ENCODE data around the gene ASXL1. TPM values are rescaled to one million over a fixed set of nuclear protein-coding genes. Genes with fewer than 3 reads are reported as not detected.
"Not testable (repeated sequence)": the region's sequence is repeated elsewhere in the genome, so short reads cannot be mapped to it uniquely, and the experiment has no call there.

Gene ASXL1
- total RNA-seq, 4 donors from 2014 or later, result 43.5 to 79.8 (median 58.4) TPM

DNA sequence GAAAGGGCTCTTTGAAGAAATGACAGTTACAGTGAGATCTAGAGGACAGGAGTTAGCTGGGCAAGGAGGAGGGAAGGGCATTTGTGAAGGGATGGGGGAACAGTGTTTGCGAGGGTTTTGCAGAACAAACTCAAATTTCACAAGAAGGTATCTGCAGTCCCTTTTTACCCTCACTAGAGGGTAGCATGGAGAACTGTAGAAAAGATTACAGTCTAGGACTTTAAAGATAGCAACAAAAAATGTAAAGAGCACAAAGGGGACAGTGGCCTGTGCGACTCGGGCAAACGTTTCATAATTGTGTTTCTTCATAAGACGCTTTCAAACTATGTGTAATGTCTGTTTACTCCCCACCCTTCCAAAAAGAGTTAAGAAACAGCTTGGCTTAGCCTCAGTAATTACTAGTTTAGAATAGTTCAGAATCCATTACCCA lies 21.2 kb upstream of the ASXL1 start:
- H3K9me3 ChIP-seq, result no peaks in the 10 kb centered on the region
- H3K36me3 ChIP-seq, result peaks cover 0 to 25% of the 10 kb centered on the region in 2 donors
- H3K4me3 ChIP-seq, result no peak overlapping the region
- H3K4me1 ChIP-seq, result no peaks in the 10 kb centered on the region
- no peaks in the 10 kb centered on the region for H3K27me3 ChIP-seq
- no peak for TF ChIP-seq POLR2AphosphoS5 (IDR thresholded peaks at IDR 0.05)
- TF ChIP-seq EP300 (IDR thresholded peaks at IDR 0.05), result no peak
- TF ChIP-seq, protein P1, sequence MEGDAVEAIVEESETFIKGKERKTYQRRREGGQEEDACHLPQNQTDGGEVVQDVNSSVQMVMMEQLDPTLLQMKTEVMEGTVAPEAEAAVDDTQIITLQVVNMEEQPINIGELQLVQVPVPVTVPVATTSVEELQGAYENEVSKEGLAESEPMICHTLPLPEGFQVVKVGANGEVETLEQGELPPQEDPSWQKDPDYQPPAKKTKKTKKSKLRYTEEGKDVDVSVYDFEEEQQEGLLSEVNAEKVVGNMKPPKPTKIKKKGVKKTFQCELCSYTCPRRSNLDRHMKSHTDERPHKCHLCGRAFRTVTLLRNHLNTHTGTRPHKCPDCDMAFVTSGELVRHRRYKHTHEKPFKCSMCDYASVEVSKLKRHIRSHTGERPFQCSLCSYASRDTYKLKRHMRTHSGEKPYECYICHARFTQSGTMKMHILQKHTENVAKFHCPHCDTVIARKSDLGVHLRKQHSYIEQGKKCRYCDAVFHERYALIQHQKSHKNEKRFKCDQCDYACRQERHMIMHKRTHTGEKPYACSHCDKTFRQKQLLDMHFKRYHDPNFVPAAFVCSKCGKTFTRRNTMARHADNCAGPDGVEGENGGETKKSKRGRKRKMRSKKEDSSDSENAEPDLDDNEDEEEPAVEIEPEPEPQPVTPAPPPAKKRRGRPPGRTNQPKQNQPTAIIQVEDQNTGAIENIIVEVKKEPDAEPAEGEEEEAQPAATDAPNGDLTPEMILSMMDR (IDR thresholded peaks at IDR 0.05), result peak in 3 of 4 experiments; percentile 43 to 65 (median 62)
- no peak for TF ChIP-seq POLR2A (IDR thresholded peaks at IDR 0.05)
- 19 to 25% methylated on average over 5 of the region's 5 CpGs for WGBS, 2 donors (ENCODE audit: low coverage in 1 of 2)
- peak; percentile 48 for ATAC-seq
- no peak overlapping the region for H3K27ac ChIP-seq

DNA sequence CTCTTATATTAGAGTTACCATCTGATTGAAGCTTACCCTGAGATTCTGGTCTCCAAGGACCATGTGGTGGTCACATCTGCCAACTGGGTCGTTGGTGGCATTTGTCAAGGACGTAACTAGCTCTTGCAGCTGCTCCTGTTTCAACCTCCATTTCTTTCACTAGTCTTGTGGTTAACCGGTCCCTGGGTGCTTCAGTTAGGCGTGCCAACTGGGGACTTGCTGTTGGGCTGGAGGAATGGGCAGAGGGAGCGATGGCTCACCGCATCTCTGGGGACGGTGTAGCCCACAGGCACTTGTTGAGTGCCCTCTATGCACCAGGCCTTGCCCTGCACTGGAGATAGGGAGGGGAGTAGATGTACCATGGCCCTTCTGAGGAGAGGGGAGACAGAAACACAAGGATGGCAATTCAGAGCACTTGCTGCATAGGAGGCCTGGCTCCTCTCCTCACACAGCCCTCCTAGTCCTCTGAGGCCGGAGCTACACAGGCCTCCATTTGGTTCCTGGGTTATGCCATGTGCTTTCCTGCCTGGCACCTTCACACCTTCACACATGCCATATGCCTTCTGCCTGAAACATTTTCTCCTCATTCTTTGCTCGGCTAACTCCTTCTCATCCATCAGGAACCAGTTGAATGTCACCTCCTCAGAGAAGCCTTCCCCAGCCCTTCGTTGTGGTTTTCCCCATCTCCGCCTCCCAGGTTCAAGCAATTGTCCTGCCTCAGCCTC lies 20.0 kb upstream of the ASXL1 start:
- TF ChIP-seq, protein P1 (IDR thresholded peaks at IDR 0.05), result no peak
- TF ChIP-seq POLR2AphosphoS5 (IDR thresholded peaks at IDR 0.05), result no peak
- TF ChIP-seq POLR2A (IDR thresholded peaks at IDR 0.05), result no peak
- TF ChIP-seq EP300 (IDR thresholded peaks at IDR 0.05), result no peak
- WGBS, 2 donors (ENCODE audit: low coverage in 1 of 2), result 84 to 86% methylated on average over 3 to 5 of the region's 11 CpGs
- ATAC-seq, result no peak
- peaks cover 0 to 13% of the 10 kb centered on the region in 2 donors for H3K36me3 ChIP-seq
- no peaks in the 10 kb centered on the region for H3K9me3 ChIP-seq
- H3K27me3 ChIP-seq, result no peaks in the 10 kb centered on the region
- H3K4me1 ChIP-seq, result no peaks in the 10 kb centered on the region
- H3K27ac ChIP-seq, result no peak overlapping the region
- no peak overlapping the region for H3K4me3 ChIP-seq

DNA sequence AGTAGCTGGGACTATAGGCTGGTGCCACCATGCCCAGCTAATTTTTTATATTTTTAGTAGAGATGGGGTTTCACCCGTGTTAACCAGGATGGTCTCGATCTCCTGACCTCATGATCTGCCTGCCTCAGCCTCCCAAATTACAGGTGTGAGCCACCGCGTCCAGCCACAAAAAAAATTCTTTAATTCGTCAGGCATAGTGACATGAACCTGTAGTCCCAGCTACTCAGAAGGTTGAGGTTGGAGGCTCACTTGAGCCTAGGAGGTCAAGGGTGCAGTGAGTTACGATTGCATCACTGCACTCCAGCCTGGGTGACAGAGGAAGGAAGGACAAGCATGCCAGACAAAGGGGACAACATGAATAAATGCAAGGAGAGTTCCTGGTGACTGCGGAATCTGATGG lies 19.5 kb upstream of the ASXL1 start:
- no peak for ATAC-seq
- WGBS, 2 donors (ENCODE audit: low coverage in 1 of 2), result 82 to 100% methylated on average over 2 to 7 of the region's 7 CpGs
- no peak overlapping the region for H3K4me3 ChIP-seq
- no peaks in the 10 kb centered on the region for H3K27me3 ChIP-seq
- H3K9me3 ChIP-seq, result no peaks in the 10 kb centered on the region
- no peaks in the 10 kb centered on the region for H3K4me1 ChIP-seq
- peaks cover 0 to 9% of the 10 kb centered on the region in 2 donors for H3K36me3 ChIP-seq
- no peak overlapping the region for H3K27ac ChIP-seq
- no peak for TF ChIP-seq POLR2A (IDR thresholded peaks at IDR 0.05)
- no peak for TF ChIP-seq EP300 (IDR thresholded peaks at IDR 0.05)
- TF ChIP-seq, protein P1 (IDR thresholded peaks at IDR 0.05), result no peak
- TF ChIP-seq POLR2AphosphoS5 (IDR thresholded peaks at IDR 0.05), result no peak

DNA sequence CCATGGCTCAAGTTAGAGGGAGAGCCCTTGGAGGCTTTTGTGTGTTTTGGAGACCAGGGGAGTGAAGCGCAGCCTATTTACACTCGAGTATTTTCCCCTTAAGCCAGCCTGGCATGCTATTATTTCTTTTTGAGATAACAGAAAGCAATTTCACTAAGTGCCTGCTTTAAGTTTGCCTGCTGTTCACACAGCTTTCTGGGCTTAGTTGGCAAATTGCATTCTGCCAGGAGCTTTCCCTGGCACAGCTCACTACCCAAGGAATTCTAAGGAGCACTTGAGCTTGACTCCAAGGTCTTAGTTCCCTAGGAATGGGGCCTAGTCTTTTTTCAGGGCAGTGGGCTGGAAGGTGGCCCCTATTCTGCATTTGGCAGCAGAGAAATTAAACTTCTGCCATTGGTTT lies 19.0 kb upstream of the ASXL1 start:
- no peaks in the 10 kb centered on the region for H3K27me3 ChIP-seq
- no peak for ATAC-seq
- H3K4me1 ChIP-seq, result no peaks in the 10 kb centered on the region
- TF ChIP-seq, protein P1 (IDR thresholded peaks at IDR 0.05), result no peak
- TF ChIP-seq POLR2A (IDR thresholded peaks at IDR 0.05), result no peak
- TF ChIP-seq POLR2AphosphoS5 (IDR thresholded peaks at IDR 0.05), result no peak
- no peak for TF ChIP-seq EP300 (IDR thresholded peaks at IDR 0.05)
- 86 to 100% methylated on average over 2 of the region's 2 CpGs for WGBS, 2 donors (ENCODE audit: low coverage in 1 of 2)
- H3K36me3 ChIP-seq, result peaks cover 0 to 5% of the 10 kb centered on the region in 2 donors
- no peak overlapping the region for H3K4me3 ChIP-seq
- H3K9me3 ChIP-seq, result no peaks in the 10 kb centered on the region
- no peak overlapping the region for H3K27ac ChIP-seq

DNA sequence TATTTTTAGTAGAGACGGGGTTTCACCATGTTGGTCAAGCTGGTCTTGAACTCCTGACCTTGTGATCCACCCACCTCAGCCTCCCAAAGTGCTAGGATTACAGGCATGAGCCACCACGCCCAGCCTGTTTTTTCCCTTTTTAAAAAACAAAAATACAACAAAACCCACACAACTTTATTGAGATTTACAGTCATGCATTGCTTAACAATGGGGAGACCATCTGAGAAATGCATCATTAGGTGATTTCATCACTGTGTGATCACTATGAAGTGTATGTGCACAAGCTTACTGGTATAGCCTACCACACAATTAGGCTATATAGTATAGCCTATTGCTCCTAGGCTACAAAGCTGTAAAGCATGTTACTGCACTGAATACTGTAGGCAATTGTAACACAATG lies 17.1 kb upstream of the ASXL1 start:
- not testable (repeated sequence) for H3K4me3 ChIP-seq, H3K4me1 ChIP-seq, H3K27ac ChIP-seq, ATAC-seq, H3K9me3 ChIP-seq, H3K36me3 ChIP-seq, H3K27me3 ChIP-seq
- 89 to 100% methylated on average over 1 of the region's 2 CpGs for WGBS, 2 donors (ENCODE audit: low coverage in 1 of 2)

Data from gastroesophageal sphincter (tissue), 4 donors.